NCI-H1694 (cell line): Measurements from ENCODE around the gene ASF1A.

Source experiments
- DNase-seq: peaks from one replicate; lab custom pipeline; 2025; lab: John Stamatoyannopoulos, UW

The ASF1A gene

DNA sequence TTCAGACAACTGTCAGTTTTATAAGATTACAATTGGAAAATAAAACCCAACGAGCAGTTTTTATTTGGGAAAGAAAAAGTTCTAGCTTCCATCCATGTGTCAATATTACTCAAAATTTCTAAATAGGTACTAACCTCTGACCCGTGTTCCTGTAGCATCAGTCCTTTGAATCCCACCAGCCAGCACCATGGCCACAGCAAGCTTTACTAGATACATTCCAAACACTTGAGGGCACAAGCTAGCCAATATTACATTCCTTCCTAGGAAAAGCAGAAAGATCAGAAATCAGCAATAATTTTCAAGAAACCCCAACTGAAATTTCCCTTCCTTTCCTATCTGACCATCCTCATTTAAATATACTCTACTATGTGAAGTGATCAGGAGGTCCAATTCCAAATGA lies 19.2 kb downstream of the ASF1A start:
- DNase-seq: no peak

DNA sequence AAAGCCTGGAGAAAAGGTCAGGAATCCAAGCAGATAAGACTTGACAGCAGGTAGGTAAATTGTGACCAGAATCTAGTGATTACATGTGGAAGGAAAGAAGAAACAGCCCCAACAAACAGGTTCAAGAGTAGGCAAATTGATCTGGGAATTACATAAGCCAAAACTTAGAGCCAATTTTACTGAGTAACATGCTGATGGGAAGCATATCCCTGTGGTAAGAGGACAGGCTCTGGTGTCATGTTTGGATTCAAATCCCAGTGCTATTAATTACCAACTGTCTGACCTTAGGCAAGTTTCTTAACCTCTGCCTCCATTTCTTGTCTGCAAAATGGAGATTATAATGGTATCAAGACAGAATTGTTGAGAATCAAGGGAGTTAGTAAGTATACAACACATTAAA lies 20.6 kb downstream of the ASF1A start:
- no peak for DNase-seq

DNA sequence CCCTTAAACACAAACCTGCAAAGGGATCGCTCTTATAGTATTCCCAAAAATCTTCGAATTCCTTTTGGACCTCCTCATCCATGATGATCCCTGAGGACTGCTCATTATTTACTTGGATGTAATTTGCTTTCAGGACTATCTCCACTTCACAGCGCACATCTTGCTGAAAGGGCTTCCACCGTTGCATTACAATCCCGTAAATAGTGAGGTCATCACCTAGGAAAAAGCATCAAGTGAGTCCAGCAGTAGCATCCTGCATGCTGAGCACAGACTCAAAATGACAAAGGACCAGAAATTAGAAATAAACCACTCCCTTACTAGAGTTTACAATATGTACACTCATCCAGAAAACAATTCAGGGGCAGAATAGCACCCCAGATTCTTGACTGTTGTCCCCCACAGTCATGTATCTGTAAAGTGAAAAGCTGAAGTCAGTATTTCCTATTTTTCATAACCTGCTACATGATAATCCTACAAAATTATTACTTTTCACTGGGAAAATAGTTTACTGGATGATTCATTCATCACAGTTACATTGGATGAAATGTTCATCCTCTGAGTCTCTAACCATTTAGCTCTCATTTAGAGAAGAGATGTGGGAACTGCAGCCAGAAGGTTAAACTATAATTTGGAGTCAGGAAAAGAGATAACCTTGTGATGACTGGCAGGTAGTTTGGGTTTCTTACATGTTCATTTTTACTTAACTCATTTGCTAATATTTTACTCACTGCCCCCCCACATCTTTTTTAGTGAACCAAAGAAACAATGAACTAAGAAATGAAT lies 23.8 kb downstream of the ASF1A start:
- DNase-seq: no peak

DNA sequence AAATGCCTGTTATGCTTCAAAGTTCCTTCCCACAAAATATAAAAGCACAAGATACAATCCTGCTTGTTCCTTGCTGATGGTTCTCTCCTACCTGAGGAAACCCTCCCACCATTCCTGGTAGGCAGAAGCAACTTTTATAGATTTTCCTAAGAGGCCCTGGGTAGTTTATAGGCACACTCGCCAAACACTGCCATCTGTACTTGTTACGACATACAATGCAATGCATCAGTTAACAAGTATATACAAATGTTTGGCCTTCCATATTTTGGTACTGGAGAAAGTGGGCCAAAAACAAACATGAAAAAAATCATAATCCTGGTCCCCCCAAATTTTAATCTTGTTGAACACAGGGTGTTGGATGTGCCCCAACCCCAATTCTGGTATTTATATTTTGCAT lies 24.4 kb downstream of the ASF1A start:
- DNase-seq: no peak

DNA sequence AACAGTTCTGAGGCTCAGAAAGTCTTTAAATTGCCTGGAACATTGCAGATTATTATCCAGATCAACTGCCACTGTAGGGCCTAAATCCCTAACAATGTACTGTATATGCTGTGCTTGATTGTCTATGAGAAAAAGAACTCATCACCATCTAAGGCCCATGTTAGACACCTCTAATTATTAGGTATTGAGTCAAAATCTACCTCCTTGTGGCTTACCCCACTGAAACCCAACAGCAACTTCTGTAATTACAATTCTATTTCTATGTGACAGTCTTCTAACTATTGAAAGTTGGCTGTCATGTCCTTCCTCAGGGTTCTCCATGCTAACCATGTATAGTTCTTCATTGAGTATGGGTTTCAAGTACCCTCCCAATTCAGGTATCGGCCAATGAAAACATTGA lies 27.1 kb downstream of the ASF1A start:
- no peak for DNase-seq

DNA sequence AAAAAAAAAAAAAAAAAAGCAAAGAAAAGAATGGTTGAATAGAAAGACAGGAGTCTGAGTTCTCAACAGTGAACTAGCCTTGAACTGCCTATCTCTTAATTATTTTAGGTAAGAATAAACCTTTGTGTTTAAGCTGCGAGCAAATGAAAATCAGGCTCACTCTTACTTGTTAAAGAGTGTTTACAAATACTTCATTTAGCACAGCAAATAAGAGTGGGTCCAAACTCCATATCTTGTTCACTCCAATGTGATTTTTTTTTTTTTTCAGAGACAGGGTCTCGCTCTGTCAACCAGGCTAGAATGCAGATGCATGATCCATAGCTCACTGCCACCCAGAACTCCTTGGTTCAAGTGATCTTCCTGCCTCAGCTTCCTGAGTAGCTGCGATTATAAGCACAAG lies 29.1 kb downstream of the ASF1A start:
- DNase-seq: no peak

DNA sequence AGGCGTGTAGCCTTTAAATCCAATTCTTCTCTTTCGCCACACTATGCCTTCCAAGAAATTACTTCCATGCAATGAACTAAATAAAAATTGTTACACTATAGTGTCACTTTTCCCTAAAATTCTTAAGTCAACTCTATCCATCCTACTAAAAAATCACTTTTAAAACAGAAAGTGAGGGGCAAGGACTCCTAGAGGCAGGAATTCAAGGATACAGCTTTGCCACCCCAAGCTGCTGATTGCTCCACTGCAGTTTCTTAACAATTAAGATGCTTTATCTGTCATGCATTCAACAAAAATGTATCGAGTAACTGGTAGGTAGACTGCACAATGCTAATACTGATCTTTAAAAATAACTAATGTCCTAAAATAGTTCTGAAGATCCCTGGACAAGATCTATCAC lies 36.7 kb downstream of the ASF1A start:
- no peak for DNase-seq

DNA sequence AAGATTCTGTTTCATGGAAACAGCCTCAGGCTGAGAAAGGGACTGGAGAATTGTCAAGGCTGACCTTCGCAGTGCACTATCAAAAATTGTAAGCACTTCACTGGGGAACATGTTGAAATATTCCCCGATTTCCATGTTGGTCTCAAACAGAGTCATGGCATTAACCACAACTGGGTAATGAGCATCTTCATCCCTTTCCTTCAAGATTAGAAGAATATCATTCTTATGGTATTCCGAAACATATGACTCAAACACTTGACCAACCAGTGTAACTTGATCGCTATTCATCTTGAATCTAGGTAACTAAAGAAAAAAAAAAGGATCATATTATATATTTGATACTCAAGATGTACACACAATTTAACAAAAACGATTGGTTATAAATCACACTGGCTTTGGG lies 37.5 kb downstream of the ASF1A start:
- no peak for DNase-seq

DNA sequence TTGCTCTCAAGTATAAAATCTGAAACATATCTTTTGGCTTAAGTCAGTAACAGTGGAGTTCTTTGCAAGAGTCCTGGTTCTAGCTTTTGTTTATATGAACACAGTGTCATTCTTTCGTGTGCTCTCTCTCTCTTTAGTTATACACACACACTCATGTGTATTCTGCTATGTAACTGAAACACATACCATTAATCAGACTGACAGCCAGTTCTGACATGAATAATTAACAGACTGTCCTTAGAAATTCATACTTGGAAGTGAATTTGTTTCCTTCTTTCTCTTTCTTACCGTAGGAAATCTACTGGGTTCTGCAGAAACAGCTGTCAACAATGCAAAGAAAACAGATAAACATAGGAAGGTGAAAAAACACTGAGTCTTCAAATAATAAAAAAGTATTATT lies 38.5 kb downstream of the ASF1A start:
- DNase-seq: no peak

DNA sequence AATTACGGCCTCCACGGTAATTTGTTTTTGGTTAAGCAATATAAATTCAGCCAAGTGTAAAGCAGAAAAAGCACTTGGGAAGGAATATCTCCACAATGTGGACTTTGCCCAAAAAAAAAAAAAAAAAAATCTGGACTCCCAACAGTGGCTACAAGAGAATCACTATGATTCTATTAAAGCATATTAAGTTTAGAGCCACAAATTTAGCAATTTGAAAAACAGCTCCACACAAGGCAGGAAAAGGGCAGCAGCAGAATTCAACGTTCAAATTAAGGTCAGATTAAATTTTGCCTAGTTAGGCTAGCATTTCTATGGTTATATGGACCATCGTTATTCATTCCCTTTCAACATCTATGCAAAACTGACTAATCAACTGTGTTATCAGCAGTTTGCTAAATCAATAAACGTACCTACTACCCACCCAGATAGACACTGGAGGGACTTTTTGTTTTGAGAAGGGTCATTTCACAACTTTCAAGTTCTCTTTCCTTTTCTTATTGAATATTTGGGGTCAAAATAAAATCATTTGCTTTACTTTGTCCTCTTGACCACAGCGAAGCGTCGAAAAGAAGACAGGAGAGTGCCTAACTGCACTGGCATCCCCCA lies 40.0 kb downstream of the ASF1A start:
- DNase-seq: no peak

DNA sequence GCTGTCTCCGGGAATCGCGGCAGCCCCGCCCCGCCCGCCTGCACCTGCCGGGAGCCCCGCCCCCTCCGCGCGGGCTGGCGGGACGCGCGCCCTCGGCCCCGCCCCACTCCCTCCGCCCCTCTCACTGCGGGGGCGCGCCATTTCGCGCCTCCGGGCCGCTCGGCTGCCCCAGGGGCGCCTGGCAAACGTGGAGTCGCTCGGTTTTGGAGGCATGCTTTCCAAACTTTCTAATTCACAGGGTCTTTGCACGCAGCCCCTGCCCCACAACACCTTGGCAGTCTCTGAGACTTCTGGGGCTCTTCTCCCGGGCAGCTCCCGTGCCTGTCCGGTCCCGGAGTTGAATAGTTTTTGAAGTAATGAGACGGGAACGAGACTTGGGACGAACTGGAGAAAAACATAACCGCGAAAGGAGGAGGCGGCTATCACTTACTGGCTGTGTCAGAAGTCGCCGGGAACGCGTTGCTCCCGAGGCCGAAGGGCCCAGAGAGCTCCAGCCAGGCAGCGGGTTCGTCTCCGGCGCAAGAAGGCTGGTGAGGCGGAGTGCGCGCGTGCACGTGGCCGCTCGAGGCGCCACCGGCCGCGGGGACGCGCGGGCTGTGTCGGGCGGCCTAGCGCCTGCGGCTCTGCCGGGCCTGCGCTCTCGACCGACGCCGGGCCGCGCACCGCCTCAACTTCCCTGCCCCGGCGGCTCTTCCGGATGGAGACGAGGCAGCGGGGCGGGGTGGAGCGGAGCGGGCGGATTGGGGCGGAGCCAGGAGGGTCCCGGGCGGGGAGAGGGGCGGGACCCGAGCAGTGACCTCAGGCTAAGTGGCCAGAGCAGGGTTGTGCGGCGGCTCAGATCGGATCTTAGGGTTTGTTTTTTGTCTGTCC lies 40.7 kb downstream of the ASF1A start, which contains the start of gene MCM9:
MCM9 (minus strand) TSS at position 699 of the 870 bp plus-strand sequence. CDS start 3,436 bp downstream, outside the sequence.
- DNase-seq: peak; percentile 49

DNA sequence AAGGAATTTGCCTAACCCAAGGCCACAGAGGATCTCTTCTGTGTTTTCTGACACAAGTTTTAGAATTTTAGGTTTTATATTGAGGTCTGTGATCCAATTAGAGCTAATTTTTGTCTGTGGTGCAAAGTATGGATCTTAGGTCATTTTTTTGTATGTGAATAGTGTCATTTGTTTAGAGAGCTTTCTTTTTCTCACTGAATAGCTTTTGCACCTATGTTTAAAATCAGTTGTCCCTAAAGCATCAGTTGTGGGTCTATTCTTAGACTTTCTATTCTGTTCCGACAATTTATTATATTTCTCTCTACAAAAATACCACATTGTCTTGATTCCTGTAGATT lies 41.3 kb downstream of the ASF1A start:
- no peak for DNase-seq

DNA sequence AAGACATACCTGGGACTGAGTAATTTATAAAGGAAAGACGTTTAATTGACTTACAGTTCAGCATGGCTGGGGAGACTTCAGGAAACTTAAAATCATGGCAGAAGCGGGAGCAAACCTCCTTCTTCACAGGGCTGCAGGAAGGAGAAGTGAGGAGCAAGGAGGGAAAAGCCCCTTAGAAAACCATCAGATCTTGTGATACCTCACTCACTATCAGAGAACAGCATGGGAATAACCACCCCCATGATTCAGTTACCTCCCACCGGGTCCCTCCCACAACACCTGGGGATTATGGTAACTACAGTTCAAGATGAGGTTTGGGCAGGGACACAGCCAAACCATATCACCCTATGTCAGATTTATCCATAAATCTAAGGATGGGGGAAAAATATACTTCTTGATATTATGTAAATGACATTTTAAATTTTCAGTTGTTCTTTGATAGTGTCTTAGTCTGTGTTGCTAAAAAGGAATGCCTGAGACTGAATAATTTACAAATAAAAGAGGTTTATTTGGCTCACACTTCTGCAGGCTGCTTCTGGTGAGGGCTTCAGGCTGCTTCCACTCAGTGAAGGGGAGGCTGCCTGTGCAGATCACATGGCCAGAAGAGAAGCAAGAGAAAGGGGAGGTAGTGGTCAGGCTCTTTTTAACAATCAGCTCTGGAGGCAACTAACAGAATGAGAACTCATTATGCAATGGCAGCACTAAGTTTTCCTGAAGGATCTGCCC lies 42.2 kb downstream of the ASF1A start:
- no peak for DNase-seq

DNA sequence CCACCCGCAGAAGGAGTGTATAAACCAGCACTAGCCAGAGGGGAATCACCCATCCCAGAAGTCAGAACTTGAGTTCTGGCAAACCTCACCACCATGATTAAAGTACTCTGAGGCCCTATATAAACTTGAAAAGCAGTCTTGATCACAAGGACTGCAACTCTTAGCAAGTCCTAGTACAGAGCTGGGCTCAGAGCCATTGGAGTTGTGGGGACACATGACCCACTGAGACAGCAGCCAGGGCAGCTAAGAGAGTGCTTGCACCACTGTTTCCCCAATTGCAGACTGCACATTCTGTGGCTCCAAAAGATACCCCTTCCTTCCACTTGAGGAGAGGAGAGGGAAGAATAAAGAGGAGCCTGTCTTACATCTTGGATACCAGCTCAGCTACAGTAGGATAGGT lies 45.7 kb downstream of the ASF1A start:
- no peak for DNase-seq

DNA sequence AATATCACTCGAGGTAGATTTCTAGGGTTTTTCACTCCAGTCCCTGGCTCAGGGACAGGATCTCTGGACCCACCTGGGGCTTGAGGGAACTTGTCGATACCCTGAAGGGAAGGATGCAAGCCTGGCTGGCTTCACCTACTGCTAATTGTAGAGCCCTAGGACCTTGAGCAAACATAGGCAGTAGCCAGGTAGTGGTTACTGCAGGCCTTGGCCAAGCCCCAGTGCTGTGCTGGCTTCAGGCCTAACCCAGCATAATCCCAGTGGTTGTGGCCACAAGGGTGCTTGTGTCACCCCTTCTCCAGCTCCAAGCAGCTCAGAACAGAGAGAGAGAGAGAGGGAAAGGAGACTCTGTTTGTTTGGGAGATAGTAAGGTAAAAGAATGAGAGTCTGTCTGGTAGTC lies 46.8 kb downstream of the ASF1A start:
- no peak for DNase-seq

DNA sequence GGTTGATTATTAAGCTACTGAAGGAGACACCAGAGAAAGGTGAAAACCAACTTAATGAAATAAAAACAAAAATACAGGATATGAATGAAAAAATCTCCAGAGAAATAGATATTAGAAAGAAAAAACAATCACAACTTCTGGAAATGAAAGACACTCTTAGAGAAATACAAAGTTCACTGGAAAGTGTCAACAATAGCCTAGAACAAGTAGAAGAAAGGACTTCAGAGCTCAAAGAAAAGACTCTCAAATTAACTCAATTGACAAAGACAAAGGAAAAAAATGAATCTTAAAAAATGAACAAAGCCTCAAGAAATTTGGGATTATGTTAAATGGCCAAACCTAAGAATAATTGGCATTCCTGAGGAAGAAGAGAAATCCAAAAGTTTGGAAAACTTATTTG lies 51.3 kb downstream of the ASF1A start:
- no peak for DNase-seq

DNA sequence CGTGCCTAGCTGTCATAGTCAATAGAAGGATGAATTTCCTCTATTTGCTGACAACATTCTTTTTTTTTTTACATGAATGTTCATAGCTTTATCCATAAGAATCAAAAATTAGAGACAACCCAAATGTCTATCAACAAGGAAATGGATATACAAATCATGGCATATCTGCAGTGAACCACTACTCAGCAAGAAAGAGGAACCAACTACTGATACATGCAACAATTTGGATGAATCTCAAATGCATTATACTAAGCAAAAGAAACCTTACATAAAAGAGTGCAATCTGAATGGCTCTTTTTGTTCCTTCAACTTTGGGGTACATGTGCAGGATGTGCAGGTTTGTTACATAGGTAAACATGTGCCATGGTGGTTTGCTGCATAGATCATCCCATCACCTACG lies 58.7 kb downstream of the ASF1A start:
- no peak for DNase-seq

DNA sequence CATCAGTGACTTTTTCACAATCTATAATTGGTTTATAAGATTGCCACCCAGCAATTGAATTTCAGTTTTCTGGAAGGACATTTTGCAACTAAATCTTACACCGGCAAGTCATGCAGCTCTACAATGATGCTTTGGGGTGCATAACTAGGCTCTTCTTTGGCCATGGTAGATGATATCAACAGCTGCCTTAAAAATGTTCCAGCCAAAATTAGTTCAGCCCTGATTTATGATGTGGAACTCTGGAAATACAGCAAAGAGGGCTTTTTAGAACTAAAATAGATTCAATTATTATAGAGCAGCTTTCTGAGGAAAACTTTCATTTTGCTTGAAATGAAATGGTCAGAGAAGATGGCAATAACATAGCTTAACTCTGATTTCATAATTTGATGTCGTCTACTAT lies 59.4 kb downstream of the ASF1A start:
- no peak for DNase-seq
